ENCODE data around the gene SORCS2. TPM values are rescaled to one million over a fixed set of nuclear protein-coding genes. Genes with fewer than 3 reads are reported as not detected.

SORCS2 gene
- total RNA-seq, 2 donors from 2014 or later: 1.0 to 4.4 TPM

DNA sequence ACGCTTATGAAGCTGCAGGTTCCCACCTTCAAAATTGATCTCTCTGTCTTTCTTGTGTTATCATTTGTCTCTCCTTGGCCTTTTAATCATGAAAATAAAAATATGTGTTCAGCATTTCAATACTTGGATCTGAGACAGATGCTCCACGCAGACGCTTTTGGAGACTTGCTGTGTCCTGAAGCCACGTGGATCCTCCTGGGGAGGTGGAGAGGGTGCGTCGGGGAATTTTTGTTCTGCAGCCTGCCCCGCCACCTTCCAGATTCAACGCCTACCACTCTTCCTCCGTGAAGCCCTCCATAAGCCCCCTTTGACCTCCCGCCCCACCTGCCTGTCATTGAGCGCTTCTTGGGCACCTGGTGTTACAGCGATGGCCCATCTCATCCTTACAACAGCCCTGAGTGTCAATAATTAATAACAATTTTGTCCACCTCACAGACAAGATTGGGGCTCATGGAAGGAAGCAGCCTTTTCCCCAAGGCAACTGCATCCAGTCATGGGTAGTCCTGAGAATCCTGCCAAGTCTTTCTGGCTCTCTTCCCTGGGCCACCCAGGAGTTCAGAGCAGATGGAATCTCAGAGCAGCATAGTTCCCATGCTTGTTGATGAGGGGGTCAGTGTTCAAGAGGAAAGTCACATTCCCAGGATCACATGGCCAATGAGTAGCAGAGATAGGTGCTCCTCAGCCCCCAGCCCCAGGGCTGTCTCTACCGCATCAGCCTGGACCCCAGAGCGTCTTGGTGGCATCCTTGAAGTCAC is 415.0 kb downstream of the SORCS2 start:
- Histone ChIP-seq H3K4me1 (replicated peaks) (no peaks in the 10 kb centered on the region), H3K4me3 (no peak overlapping the region), H3K36me3 (no peaks in the 10 kb centered on the region), H3K9me3 (no peaks in the 10 kb centered on the region), H3K27ac (no peak overlapping the region), H3K27me3 (replicated peaks; ENCODE audit: insufficient read depth) (no peaks in the 10 kb centered on the region)
- WGBS: 88% methylated on average over 14 of the region's 14 CpGs
- DNase-seq (ENCODE audit: low spot score): no peak
- intact Hi-C loops (cut with DNase I): no loop called here
- TF ChIP-seq POLR2A (IDR thresholded peaks at IDR 0.05) (no peak), POLR2AphosphoS5 (IDR thresholded peaks at IDR 0.05) (no peak)
- TF ChIP-seq, protein P1, sequence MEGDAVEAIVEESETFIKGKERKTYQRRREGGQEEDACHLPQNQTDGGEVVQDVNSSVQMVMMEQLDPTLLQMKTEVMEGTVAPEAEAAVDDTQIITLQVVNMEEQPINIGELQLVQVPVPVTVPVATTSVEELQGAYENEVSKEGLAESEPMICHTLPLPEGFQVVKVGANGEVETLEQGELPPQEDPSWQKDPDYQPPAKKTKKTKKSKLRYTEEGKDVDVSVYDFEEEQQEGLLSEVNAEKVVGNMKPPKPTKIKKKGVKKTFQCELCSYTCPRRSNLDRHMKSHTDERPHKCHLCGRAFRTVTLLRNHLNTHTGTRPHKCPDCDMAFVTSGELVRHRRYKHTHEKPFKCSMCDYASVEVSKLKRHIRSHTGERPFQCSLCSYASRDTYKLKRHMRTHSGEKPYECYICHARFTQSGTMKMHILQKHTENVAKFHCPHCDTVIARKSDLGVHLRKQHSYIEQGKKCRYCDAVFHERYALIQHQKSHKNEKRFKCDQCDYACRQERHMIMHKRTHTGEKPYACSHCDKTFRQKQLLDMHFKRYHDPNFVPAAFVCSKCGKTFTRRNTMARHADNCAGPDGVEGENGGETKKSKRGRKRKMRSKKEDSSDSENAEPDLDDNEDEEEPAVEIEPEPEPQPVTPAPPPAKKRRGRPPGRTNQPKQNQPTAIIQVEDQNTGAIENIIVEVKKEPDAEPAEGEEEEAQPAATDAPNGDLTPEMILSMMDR (IDR thresholded peaks at IDR 0.05): no peak

DNA sequence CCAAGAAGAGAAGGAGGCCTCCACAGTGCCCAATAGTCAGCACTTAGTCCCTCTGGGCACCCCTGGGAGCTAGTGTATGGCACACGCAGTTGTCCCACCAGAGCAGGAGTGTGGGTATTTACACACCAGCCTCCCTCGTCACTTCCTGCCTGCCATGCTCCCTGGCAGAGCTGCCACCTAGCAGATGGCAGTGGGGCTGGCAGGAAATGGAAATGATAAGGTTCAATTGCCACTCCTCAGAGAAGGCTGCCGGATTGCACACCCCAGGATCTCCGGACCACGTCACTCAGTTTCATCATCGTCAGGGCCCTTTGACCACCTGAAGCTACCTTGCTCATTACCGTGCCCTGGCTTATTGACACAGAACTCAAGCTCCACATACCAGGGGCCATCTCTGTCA is 415.7 kb downstream of the SORCS2 start:
- no peak for DNase-seq (ENCODE audit: low spot score)
- H3K27ac ChIP-seq: no peak overlapping the region
- H3K27me3 ChIP-seq (replicated peaks; ENCODE audit: insufficient read depth): no peaks in the 10 kb centered on the region
- H3K4me1 ChIP-seq (replicated peaks): no peaks in the 10 kb centered on the region
- no peak overlapping the region for H3K4me3 ChIP-seq
- 88% methylated on average over 7 of the region's 7 CpGs for WGBS
- TF ChIP-seq, protein P1 (IDR thresholded peaks at IDR 0.05): no peak
- TF ChIP-seq POLR2A (IDR thresholded peaks at IDR 0.05) (no peak), POLR2AphosphoS5 (IDR thresholded peaks at IDR 0.05) (no peak)
- intact Hi-C loops (cut with DNase I): no loop called here
- no peaks in the 10 kb centered on the region for H3K9me3 ChIP-seq
- H3K36me3 ChIP-seq: no peaks in the 10 kb centered on the region

DNA sequence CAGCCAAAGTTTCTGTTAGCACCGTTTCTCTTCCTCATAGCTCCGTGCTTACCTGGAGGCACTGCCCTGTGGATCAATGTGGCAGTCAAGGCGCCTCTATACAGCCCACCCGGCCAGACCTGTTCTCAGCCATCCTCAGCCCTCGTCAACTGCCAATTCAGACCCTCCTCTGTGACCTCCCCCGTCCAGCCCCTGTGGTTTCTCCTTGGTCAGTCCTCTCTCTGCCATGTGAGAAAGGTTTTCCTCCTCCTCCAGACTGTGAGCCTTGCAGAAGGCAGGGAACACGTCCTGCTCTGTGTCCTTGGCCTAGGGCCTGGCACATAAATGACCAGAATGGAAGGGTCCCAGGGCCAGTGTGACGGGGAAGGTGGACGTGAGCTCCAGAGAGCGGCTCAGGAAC is 417.0 kb downstream of the SORCS2 start:
- TF ChIP-seq POLR2AphosphoS5 (IDR thresholded peaks at IDR 0.05) (no peak), POLR2A (IDR thresholded peaks at IDR 0.05) (no peak)
- TF ChIP-seq, protein P1 (IDR thresholded peaks at IDR 0.05): no peak
- Histone ChIP-seq H3K27ac (no peak overlapping the region), H3K4me1 (replicated peaks) (no peaks in the 10 kb centered on the region), H3K36me3 (no peaks in the 10 kb centered on the region), H3K4me3 (no peak overlapping the region), H3K27me3 (replicated peaks; ENCODE audit: insufficient read depth) (no peaks in the 10 kb centered on the region), H3K9me3 (no peaks in the 10 kb centered on the region)
- DNase-seq (ENCODE audit: low spot score): no peak
- intact Hi-C loops (cut with DNase I): no loop called here
- 66% methylated on average over 10 of the region's 10 CpGs for WGBS

DNA sequence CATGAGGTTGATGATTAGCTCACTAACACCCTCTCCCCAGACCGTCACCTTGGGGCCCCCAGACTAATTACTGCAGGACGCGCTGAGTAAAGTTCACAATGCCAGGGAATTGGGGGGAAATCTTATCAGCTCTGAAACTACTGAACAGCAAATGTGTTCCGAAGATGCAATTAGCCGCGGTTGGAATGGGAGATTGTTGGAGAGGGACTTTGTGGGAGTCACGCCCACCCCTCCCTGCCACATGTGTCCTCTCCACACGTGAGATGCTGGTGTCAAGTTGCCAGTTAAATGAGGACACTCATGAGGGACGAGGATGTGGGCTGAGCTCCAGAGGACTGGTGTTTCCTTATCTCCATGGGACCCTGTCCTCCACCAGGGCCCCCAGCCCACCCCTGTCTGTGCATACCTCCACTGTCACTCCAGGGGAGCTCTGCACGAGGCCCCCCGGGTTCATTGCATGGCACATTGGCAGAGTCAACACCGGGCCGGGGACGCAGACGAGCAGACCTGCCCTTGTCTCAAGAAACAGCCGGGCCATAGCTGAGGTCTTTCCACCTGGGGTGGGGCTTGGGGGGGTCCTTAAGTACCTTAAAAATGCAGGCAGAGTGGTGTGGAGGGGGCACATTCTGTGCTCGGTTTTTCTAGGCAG is 417.8 kb downstream of the SORCS2 start:
- no peak overlapping the region for H3K27ac ChIP-seq
- no peak overlapping the region for H3K4me3 ChIP-seq
- no peaks in the 10 kb centered on the region for H3K4me1 ChIP-seq (replicated peaks)
- H3K36me3 ChIP-seq: no peaks in the 10 kb centered on the region
- WGBS: 64% methylated on average over 17 of the region's 17 CpGs
- TF ChIP-seq POLR2A (IDR thresholded peaks at IDR 0.05) (no peak), POLR2AphosphoS5 (IDR thresholded peaks at IDR 0.05) (no peak)
- TF ChIP-seq, protein P1 (IDR thresholded peaks at IDR 0.05): no peak
- H3K27me3 ChIP-seq (replicated peaks; ENCODE audit: insufficient read depth): no peaks in the 10 kb centered on the region
- DNase-seq (ENCODE audit: low spot score): no peak
- intact Hi-C loops (cut with DNase I): no loop called here
- no peaks in the 10 kb centered on the region for H3K9me3 ChIP-seq

DNA sequence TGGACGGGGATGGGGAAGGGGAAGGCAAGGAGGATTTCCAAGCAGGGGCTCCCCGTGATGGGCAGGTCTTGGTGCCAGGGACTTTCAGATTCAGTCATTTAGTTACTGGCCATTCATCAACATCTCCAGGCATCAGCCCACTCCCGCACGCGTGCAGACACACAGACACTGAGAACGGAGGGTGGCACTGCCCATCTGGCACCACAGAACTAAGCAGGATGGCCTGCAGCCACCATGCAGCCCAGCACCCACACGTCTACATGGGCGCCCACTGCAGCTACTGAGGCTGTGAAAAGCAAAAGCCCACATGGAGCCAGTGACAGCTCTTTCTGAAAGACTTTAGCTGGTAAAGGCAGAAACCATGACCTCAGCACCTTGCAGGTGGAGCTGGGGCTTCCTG is 418.5 kb downstream of the SORCS2 start:
- intact Hi-C loops (cut with DNase I): no loop called here
- Histone ChIP-seq H3K36me3 (no peaks in the 10 kb centered on the region), H3K27me3 (replicated peaks; ENCODE audit: insufficient read depth) (no peaks in the 10 kb centered on the region), H3K27ac (no peak overlapping the region), H3K4me1 (replicated peaks) (no peaks in the 10 kb centered on the region), H3K9me3 (no peaks in the 10 kb centered on the region), H3K4me3 (no peak overlapping the region)
- TF ChIP-seq POLR2AphosphoS5 (IDR thresholded peaks at IDR 0.05): no peak
- DNase-seq (ENCODE audit: low spot score): no peak
- 88% methylated on average over 8 of the region's 8 CpGs for WGBS

Data from prostate gland (tissue), 2 donors.